CD14-positive monocyte (primary cell): Measurements from ENCODE around the gene RC3H1. TPM values are rescaled to one million over a fixed set of nuclear protein-coding genes. Genes with fewer than 3 reads are reported as not detected.

Experiments
- DNase-seq, 3 donors: peaks; one replicate each; pipeline ENCODE4 v3.0.0-alpha.2; 2011 to 2022
- H2AFZ ChIP-seq: 2 replicates; pipeline ENCODE4 v1.6.0; 2012; ENCODE audit warnings: mild to moderate bottlenecking, low read depth, low read length, inconsistent platforms; ENCODE audit not compliant: insufficient read depth, poor library complexity, severe bottlenecking
- H3K27ac ChIP-seq, 2 donors: 1 replicate in 1 of 2; 2 replicates in 1 of 2; pipeline ENCODE4 v1.5.1; 2012 to 2013; ENCODE audit warnings: low read length in 2 of 2, control low read depth in 1 of 2, inconsistent platforms in 1 of 2, low read depth in 1 of 2, mild to moderate bottlenecking in 1 of 2
- H3K27me3 ChIP-seq, 2 donors: one replicate each; pipeline versions ENCODE4 v1.6.0 to v1.6.1; 2011 to 2013; ENCODE audit warnings: low read length in 2 of 2; ENCODE audit not compliant: control insufficient read depth in 2 of 2, insufficient read depth in 2 of 2
- H3K36me3 ChIP-seq, 2 donors: replicated peaks in 1 of 2; 1 replicate in 1 of 2; 2 replicates in 1 of 2; pipeline versions ENCODE4 v1.5.1 to v1.6.1; 2012 to 2013; ENCODE audit warnings: low read length in 2 of 2, control low read depth in 1 of 2, inconsistent platforms in 1 of 2, mild to moderate bottlenecking in 1 of 2; ENCODE audit not compliant: insufficient read depth in 2 of 2, control insufficient read depth in 1 of 2
- H3K4me1 ChIP-seq, 2 donors: 1 replicate in 1 of 2; 2 replicates in 1 of 2; pipeline versions ENCODE4 v1.5.1 to v1.6.1; 2012 to 2013; ENCODE audit warnings: low read length in 2 of 2, control low read depth in 1 of 2, inconsistent platforms in 1 of 2, mild to moderate bottlenecking in 1 of 2, moderate library complexity in 1 of 2; ENCODE audit not compliant: insufficient read depth in 2 of 2, control insufficient read depth in 1 of 2
- H3K4me2 ChIP-seq: replicated peaks from 2 replicates; pipeline ENCODE3; 2012; ENCODE audit warnings: low read length, moderate library complexity, mild to moderate bottlenecking; ENCODE audit not compliant: poor library complexity, severe bottlenecking; ENCODE audit errors: extremely low read depth
- H3K4me3 ChIP-seq, 3 experiments: fragments of 200-600 bp in 1 of 3; sonication (generic) in 1 of 3; replicated peaks in 1 of 3; 1 replicate in 2 of 3; 2 replicates in 1 of 3; pipeline ENCODE4 v1.5.1; 2011 to 2013; ENCODE audit warnings: low read length in 3 of 3, mild to moderate bottlenecking in 3 of 3, control low read depth in 2 of 3, low read depth in 2 of 3, inconsistent platforms in 1 of 3, moderate library complexity in 1 of 3
- H3K79me2 ChIP-seq: 2 replicates; pipeline ENCODE4 v1.6.0; 2012; ENCODE audit warnings: mild to moderate bottlenecking, control low read depth, inconsistent platforms, low read length, moderate library complexity; ENCODE audit not compliant: insufficient read depth
- H3K9ac ChIP-seq: 2 replicates; pipeline ENCODE4 v1.6.0; 2017; ENCODE audit warnings: low read length, mild to moderate bottlenecking; ENCODE audit not compliant: insufficient read depth, poor library complexity, severe bottlenecking
- H3K9me3 ChIP-seq, 2 donors: replicated peaks in 1 of 2; 1 replicate in 1 of 2; 2 replicates in 1 of 2; pipeline versions ENCODE4 v1.5.1 to v1.6.1; 2012 to 2013; ENCODE audit warnings: low read length in 2 of 2, control low read depth in 1 of 2; ENCODE audit not compliant: control insufficient read depth in 1 of 2, insufficient read depth in 1 of 2
- H4K20me1 ChIP-seq: 2 replicates; pipeline ENCODE4 v1.6.0; 2012; ENCODE audit warnings: mild to moderate bottlenecking, low read length, control low read depth, moderate library complexity; ENCODE audit not compliant: insufficient read depth
- H3K27ac Mint-ChIP-seq, 7 donors: one replicate each; pipeline ENCODE4 v1.8.0; 2020; ENCODE audit warnings: mild to moderate bottlenecking in 7 of 7, mixed read lengths in 7 of 7, moderate library complexity in 6 of 7, inconsistent platforms in 2 of 7
- H3K27me3 Mint-ChIP-seq, 3 donors: one replicate each; pipeline ENCODE4 v1.8.0; 2021 to 2022; ENCODE audit warnings: low read depth in 3 of 3, mild to moderate bottlenecking in 3 of 3, mixed read lengths in 3 of 3, moderate library complexity in 3 of 3, inconsistent platforms in 1 of 3
- H3K36me3 Mint-ChIP-seq, 2 donors: one replicate each; pipeline ENCODE4 v1.8.0; 2020; ENCODE audit warnings: mixed read lengths in 2 of 2, inconsistent platforms in 1 of 2, mild to moderate bottlenecking in 1 of 2
- H3K4me1 Mint-ChIP-seq: one replicate; pipeline ENCODE4 v1.8.0; 2020; ENCODE audit warnings: mild to moderate bottlenecking, mixed read lengths
- H3K4me3 Mint-ChIP-seq, 2 donors: one replicate each; pipeline ENCODE4 v1.8.0; 2020; ENCODE audit warnings: mild to moderate bottlenecking in 2 of 2, mixed read lengths in 2 of 2, moderate library complexity in 1 of 2
- H3K9me3 Mint-ChIP-seq, 7 donors: one replicate each; pipeline ENCODE4 v1.8.0; 2020 to 2022; ENCODE audit warnings: mixed read lengths in 7 of 7, mild to moderate bottlenecking in 6 of 7, moderate library complexity in 6 of 7, inconsistent platforms in 2 of 7
- WGBS: methylation state at CpG from one replicate; pipeline ENCODE4 v1.1.5; 2013; ENCODE audit warnings: missing lambda C conversion rate; ENCODE audit not compliant: insufficient coverage; 5-methylcytosine and 5-hydroxymethylcytosine counted together
- intact Hi-C, 2 donors: fragments of 100-400 bp; cut with micrococcal nuclease; formaldehyde crosslinking; loops; one replicate each; pipeline versions ENCODE4 v1.15.0 to v1.15.1; 2023
- polyA plus RNA-seq, 3 donors: library from polyadenylated mRNA; depleted of rRNA in 1 of 3; unstranded in 2 of 3; stranded (reverse) in 1 of 3; fragments of 300-500 nt in 2 of 3; fragments of >200 nt in 1 of 3; fragmentation: Illumina TruSeq in 2 of 3; gene quantifications; 1 replicate in 2 of 3; 2 replicates in 1 of 3; pipeline ENCODE4 v1.2.3, GENCODE V29; 2012 to 2021
- TF ChIP-seq, protein P1 (sequence below): fragments of 200-600 bp; IDR thresholded peaks from one replicate; pipeline ENCODE4 v1.8.0; 2022; ENCODE audit warnings: antibody characterized with exemption, mild to moderate bottlenecking

RC3H1 gene
- polyA plus RNA-seq, 3 donors: 3.8 to 17.3 (median 7.8) TPM

DNA sequence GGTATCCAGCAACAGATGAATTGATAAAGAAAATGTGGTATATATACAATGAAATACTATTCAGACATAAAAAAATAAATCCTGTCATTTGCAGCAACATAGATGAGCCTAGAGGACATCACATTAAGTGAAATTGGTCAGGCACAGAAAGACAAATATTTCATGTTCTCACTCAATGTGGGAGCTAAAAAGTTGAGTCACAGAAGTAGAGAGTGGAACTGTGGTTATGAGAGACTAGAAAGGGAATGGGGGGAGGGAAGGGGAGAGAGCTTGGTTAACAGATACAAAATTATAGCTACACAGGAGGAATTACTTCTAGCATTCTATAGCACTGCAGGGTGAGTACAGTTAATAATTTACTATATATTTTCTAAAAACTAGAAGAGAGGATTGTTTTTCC is 68.0 kb downstream of the RC3H1 start:
- no peaks in the 10 kb centered on the region for H3K27me3 ChIP-seq
- H3K27ac Mint-ChIP-seq: peak overlapping the region in 1 of 7 donors; percentile 61
- H3K36me3 Mint-ChIP-seq: peaks cover 64 to 93% of the 10 kb centered on the region in 2 donors
- no peak overlapping the region for H3K4me3 Mint-ChIP-seq
- no peak overlapping the region for H3K9ac ChIP-seq
- intact Hi-C loops: no loop called here
- peaks cover 86% of the 10 kb centered on the region for H4K20me1 ChIP-seq
- H3K4me1 ChIP-seq: no peaks in the 10 kb centered on the region
- H3K36me3 ChIP-seq: peaks cover 90 to 99% of the 10 kb centered on the region in 2 donors
- H3K4me2 ChIP-seq: no peak overlapping the region
- no peaks in the 10 kb centered on the region for H3K9me3 ChIP-seq
- no peak overlapping the region for H2AFZ ChIP-seq
- TF ChIP-seq, protein P1, sequence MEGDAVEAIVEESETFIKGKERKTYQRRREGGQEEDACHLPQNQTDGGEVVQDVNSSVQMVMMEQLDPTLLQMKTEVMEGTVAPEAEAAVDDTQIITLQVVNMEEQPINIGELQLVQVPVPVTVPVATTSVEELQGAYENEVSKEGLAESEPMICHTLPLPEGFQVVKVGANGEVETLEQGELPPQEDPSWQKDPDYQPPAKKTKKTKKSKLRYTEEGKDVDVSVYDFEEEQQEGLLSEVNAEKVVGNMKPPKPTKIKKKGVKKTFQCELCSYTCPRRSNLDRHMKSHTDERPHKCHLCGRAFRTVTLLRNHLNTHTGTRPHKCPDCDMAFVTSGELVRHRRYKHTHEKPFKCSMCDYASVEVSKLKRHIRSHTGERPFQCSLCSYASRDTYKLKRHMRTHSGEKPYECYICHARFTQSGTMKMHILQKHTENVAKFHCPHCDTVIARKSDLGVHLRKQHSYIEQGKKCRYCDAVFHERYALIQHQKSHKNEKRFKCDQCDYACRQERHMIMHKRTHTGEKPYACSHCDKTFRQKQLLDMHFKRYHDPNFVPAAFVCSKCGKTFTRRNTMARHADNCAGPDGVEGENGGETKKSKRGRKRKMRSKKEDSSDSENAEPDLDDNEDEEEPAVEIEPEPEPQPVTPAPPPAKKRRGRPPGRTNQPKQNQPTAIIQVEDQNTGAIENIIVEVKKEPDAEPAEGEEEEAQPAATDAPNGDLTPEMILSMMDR: no peak
- no peaks in the 10 kb centered on the region for H3K4me1 Mint-ChIP-seq
- no peak for DNase-seq
- no peak overlapping the region for H3K27ac ChIP-seq
- peaks cover 0 to 2% (median 0%) of the 10 kb centered on the region in 7 donors for H3K9me3 Mint-ChIP-seq
- H3K4me3 ChIP-seq: no peak overlapping the region
- H3K27me3 Mint-ChIP-seq: no peaks in the 10 kb centered on the region
- peaks cover 44% of the 10 kb centered on the region for H3K79me2 ChIP-seq

GRCh38 chr1:173948594-173948993 is 73.6 kb downstream of the RC3H1 start:
- H3K27ac Mint-ChIP-seq: no peak overlapping the region
- H3K4me3 ChIP-seq: no peak overlapping the region
- peaks cover 73 to 92% of the 10 kb centered on the region in 2 donors for H3K36me3 Mint-ChIP-seq
- H3K27ac ChIP-seq: no peak overlapping the region
- no peak for DNase-seq
- peaks cover 79% of the 10 kb centered on the region for H4K20me1 ChIP-seq
- no CpG with 5 or more reads among the region's 4 CpGs for WGBS
- TF ChIP-seq, protein P1: no peak
- no peaks in the 10 kb centered on the region for H3K9me3 ChIP-seq
- no peaks in the 10 kb centered on the region for H3K4me1 Mint-ChIP-seq
- H3K36me3 ChIP-seq: peaks cover 96 to 100% of the 10 kb centered on the region in 2 donors
- H2AFZ ChIP-seq: no peak overlapping the region
- H3K27me3 Mint-ChIP-seq: peaks cover 0 to 2% (median 0%) of the 10 kb centered on the region in 3 donors
- no peaks in the 10 kb centered on the region for H3K9me3 Mint-ChIP-seq
- intact Hi-C loops: no loop called here
- no peaks in the 10 kb centered on the region for H3K27me3 ChIP-seq
- no peak overlapping the region for H3K4me2 ChIP-seq
- no peak overlapping the region for H3K9ac ChIP-seq
- H3K4me1 ChIP-seq: no peaks in the 10 kb centered on the region
- peaks cover 24% of the 10 kb centered on the region for H3K79me2 ChIP-seq
- no peak overlapping the region for H3K4me3 Mint-ChIP-seq
